PC-3 (cell line): ENCODE results near the gene DCAF4. TPM values are rescaled to one million over a fixed set of nuclear protein-coding genes. Genes with fewer than 3 reads are reported as not detected.

Source experiments
- ATAC-seq: fragments of 200-7000 bp; cut with Tn5 transposase; 2 replicates; pipeline ENCODE4 v1.9.1; 2020; ENCODE audit warnings: mild to moderate bottlenecking, moderate library complexity
- BruUV-seq: library from RNA; stranded (reverse); fragments of 400-500 nt; replicated peaks from 2 replicates; lab custom pipeline; 2021; lab: Mats Ljungman, UMichigan
- CTCF ChIA-PET: fragments of 300-600 bp; sonication (Branson Sonifier 250); formaldehyde crosslinking; loops from one replicate; lab custom pipeline; 2022; ENCODE audit warnings: antibody characterized with exemption; lab: Charles Lee
- POLR2A ChIA-PET: fragments of 300-600 bp; sonication (Branson Sonifier 250); formaldehyde crosslinking; loops from one replicate; lab custom pipeline; 2022; ENCODE audit warnings: antibody characterized with exemption; ENCODE audit not compliant: unreplicated experiment; lab: Charles Lee
- DNase-seq: peaks from one replicate; pipeline ENCODE4 v3.0.0-alpha.2; 2015
- H2AFZ ChIP-seq: fragments of 300-600 bp; sonication (generic); 2 replicates; pipeline ENCODE4 v1.6.0; 2016; ENCODE audit warnings: antibody characterized with exemption, low read length
- H3F3A ChIP-seq: fragments of 300-600 bp; sonication (generic); one replicate; pipeline ENCODE4 v1.6.0; 2017; ENCODE audit warnings: antibody characterized with exemption, low read length, control low read depth, mild to moderate bottlenecking; ENCODE audit not compliant: unreplicated experiment
- H3K27ac ChIP-seq: fragments of 300-600 bp; sonication (generic); 2 replicates; pipeline ENCODE4 v1.5.1; 2016; ENCODE audit warnings: mild to moderate bottlenecking, low read length
- H3K27me3 ChIP-seq: fragments of 300-600 bp; sonication (generic); 2 replicates; pipeline ENCODE4 v1.6.1; 2016; ENCODE audit warnings: low read length, mixed read lengths
- H3K36me3 ChIP-seq: fragments of 300-600 bp; sonication (generic); 2 replicates; pipeline ENCODE4 v1.6.1; 2016; ENCODE audit warnings: low read depth, mixed run types, low read length, mixed read lengths
- H3K4me1 ChIP-seq: fragments of 300-600 bp; sonication (generic); 2 replicates; pipeline ENCODE4 v1.5.1; 2016; ENCODE audit warnings: low read length; ENCODE audit not compliant: insufficient read depth
- H3K4me2 ChIP-seq: fragments of 300-600 bp; sonication (generic); 2 replicates; pipeline ENCODE4 v1.6.0; 2016; ENCODE audit warnings: low read length
- H3K4me3 ChIP-seq: fragments of 300-600 bp; sonication (generic); 2 replicates; pipeline ENCODE4 v1.5.1; 2016; ENCODE audit warnings: mild to moderate bottlenecking, low read length, mixed read lengths
- H3K79me2 ChIP-seq: fragments of 300-600 bp; sonication (generic); 2 replicates; pipeline ENCODE4 v1.6.1; 2017; ENCODE audit warnings: low read length, mixed read lengths
- H3K9ac ChIP-seq: fragments of 300-600 bp; sonication (generic); 2 replicates; pipeline ENCODE4 v1.6.0; 2016; ENCODE audit warnings: mild to moderate bottlenecking, low read length
- H3K9me2 ChIP-seq: fragments of 300-600 bp; sonication (generic); replicated peaks from 2 replicates; pipeline ENCODE4 v1.6.1; 2016; ENCODE audit warnings: mixed run types, low read length, mixed read lengths
- H3K9me3 ChIP-seq: fragments of 300-600 bp; sonication (generic); 2 replicates; pipeline ENCODE4 v1.6.1; 2016; ENCODE audit warnings: low read length, mixed read lengths
- H4K20me1 ChIP-seq: fragments of 300-600 bp; sonication (generic); 2 replicates; pipeline ENCODE4 v1.6.1; 2016; ENCODE audit warnings: low read length, mixed read lengths
- CTCF ChIP-seq: fragments of 300-600 bp; sonication (generic); conservative IDR thresholded peaks from 2 replicates; pipeline ENCODE4 v1.5.1; 2017; ENCODE audit warnings: antibody characterized with exemption, low read depth, mild to moderate bottlenecking, low read length
- EZH2 ChIP-seq: fragments of 300-600 bp; sonication (generic); IDR thresholded peaks from one replicate; pipeline ENCODE4 v1.6.1; 2017; ENCODE audit warnings: antibody characterized with exemption, mild to moderate bottlenecking, low read length; ENCODE audit not compliant: unreplicated experiment
- EZH2phosphoT487 ChIP-seq: fragments of 300-600 bp; sonication (generic); IDR thresholded peaks from 2 replicates; pipeline ENCODE4 v1.6.1; 2018; ENCODE audit warnings: mild to moderate bottlenecking, antibody characterized with exemption, low read length, borderline replicate concordance
- intact Hi-C: fragments of 100-400 bp; cut with micrococcal nuclease; formaldehyde crosslinking; loops from 2 replicates; pipeline ENCODE4 v1.9.0; 2023
- total RNA-seq: library from RNA; depleted of rRNA; stranded (reverse); fragments of >200 nt; gene quantifications from 2 replicates; pipeline ENCODE4 v1.2.3, GENCODE V29; 2014

Gene DCAF4
- total RNA-seq, 1 experiment from 2014 or later, result 55.8 TPM

- no peaks in the 10 kb centered on the region for H3K27me3 ChIP-seq
- ATAC-seq (no peak), DNase-seq (no peak)
- no peaks in the 10 kb centered on the region for H3K79me2 ChIP-seq
- H3K9ac ChIP-seq, result no peak overlapping the region
- peaks cover 13% of the 10 kb centered on the region for H3K4me1 ChIP-seq
- POLR2A ChIA-PET, result no interaction called here
- H3K27ac ChIP-seq, result no peak overlapping the region
- H4K20me1 ChIP-seq, result no peaks in the 10 kb centered on the region
- BruUV-seq, result no TSS peak
- no peaks in the 10 kb centered on the region for H3K9me2 ChIP-seq
- no peak overlapping the region for H2AFZ ChIP-seq
- H3K4me3 ChIP-seq, result no peak overlapping the region
- CTCF ChIA-PET, result interaction anchor here (0.7 kb wide), 1 partner anchor 141 kb away, joined by 3 read pairs; the partner anchor contains the start of gene RBM25
- TF ChIP-seq CTCF, result no peak
- no peak for TF ChIP-seq EZH2
- no peak for TF ChIP-seq EZH2phosphoT487
- H3K36me3 ChIP-seq, result no peaks in the 10 kb centered on the region
- H3F3A ChIP-seq, result no peaks in the 10 kb centered on the region
- intact Hi-C loops, result loop anchor here (10.0 kb wide), 1 partner anchor 668 kb away; no protein-coding TSS in a partner anchor
- H3K9me3 ChIP-seq, result no peaks in the 10 kb centered on the region
- no peak overlapping the region for H3K4me2 ChIP-seq
Observed at GRCh38 chr14:72917094-72917802, 9.0 kb upstream of the DCAF4 start.

GRCh38 chr14:72920008-72920407, 6.3 kb upstream of the DCAF4 start:
- ChIA-PET CTCF (interaction anchor here (1.4 kb wide), 1 partner anchor 28 kb away, joined by 4 read pairs; no protein-coding TSS in a partner anchor), POLR2A (no interaction called here)
- TF ChIP-seq CTCF (peak; percentile 54), EZH2phosphoT487 (no peak), EZH2 (no peak)
- Histone ChIP-seq H3K9me2 (no peaks in the 10 kb centered on the region), H3K9ac (no peak overlapping the region), H3K4me1 (peaks cover 13% of the 10 kb centered on the region), H2AFZ (no peak overlapping the region), H3K79me2 (no peaks in the 10 kb centered on the region), H3K9me3 (no peaks in the 10 kb centered on the region), H3K27me3 (no peaks in the 10 kb centered on the region), H3K36me3 (no peaks in the 10 kb centered on the region), H3K27ac (no peak overlapping the region), H3F3A (no peaks in the 10 kb centered on the region), H3K4me2 (no peak overlapping the region), H3K4me3 (no peak overlapping the region), H4K20me1 (no peaks in the 10 kb centered on the region)
- BruUV-seq, result no TSS peak
- ATAC-seq (no peak), DNase-seq (no peak)
- intact Hi-C loops, result no loop called here

- Histone ChIP-seq H3K9me2 (no peaks in the 10 kb centered on the region), H3K27me3 (no peaks in the 10 kb centered on the region), H4K20me1 (no peaks in the 10 kb centered on the region), H3K4me3 (no peak overlapping the region), H3K4me2 (no peak overlapping the region), H3K36me3 (no peaks in the 10 kb centered on the region), H3K9me3 (no peaks in the 10 kb centered on the region), H3F3A (no peaks in the 10 kb centered on the region), H3K27ac (no peak overlapping the region), H2AFZ (no peak overlapping the region), H3K4me1 (peaks cover 8% of the 10 kb centered on the region), H3K79me2 (no peaks in the 10 kb centered on the region), H3K9ac (no peak overlapping the region)
- BruUV-seq, result no TSS peak
- POLR2A ChIA-PET, result interaction anchor here (0.6 kb wide), 1 partner anchor 25 kb away, joined by 3 read pairs; no protein-coding TSS in a partner anchor
- no peak for ATAC-seq
- TF ChIP-seq EZH2, result no peak
- TF ChIP-seq CTCF, result no peak
- TF ChIP-seq EZH2phosphoT487, result no peak
- DNase-seq, result peak; percentile 15
- intact Hi-C loops, result no loop called here
- CTCF ChIA-PET, result interaction anchor here (0.7 kb wide), 1 partner anchor 25 kb away, joined by 3 read pairs; no protein-coding TSS in a partner anchor
Observed at GRCh38 chr14:72921396-72921795, 4.9 kb upstream of the DCAF4 start.
